Karpas-422 (cell line): ENCODE measurements around the gene CA14. TPM values are rescaled to one million over a fixed set of nuclear protein-coding genes. Genes with fewer than 3 reads are reported as not detected.

Source experiments
- DNase-seq: peaks from one replicate; pipeline ENCODE4 v3.0.0-alpha.2; 2015
- H2AFZ ChIP-seq: fragments of 200-600 bp; sonication (generic); 2 replicates; pipeline ENCODE4 v1.6.1; 2014; ENCODE audit warnings: antibody characterized with exemption, low read length, mixed read lengths
- H3K27ac ChIP-seq: fragments of 200-600 bp; sonication (generic); 2 replicates; pipeline ENCODE4 v1.5.1; 2014; ENCODE audit warnings: mild to moderate bottlenecking, low read length, moderate library complexity
- H3K27me3 ChIP-seq: fragments of 200-600 bp; sonication (generic); 2 replicates; pipeline ENCODE4 v1.6.1; 2014; ENCODE audit warnings: low read length, mixed read lengths
- H3K36me3 ChIP-seq: fragments of 200-600 bp; sonication (generic); 2 replicates; pipeline ENCODE4 v1.6.1; 2014; ENCODE audit warnings: low read length, mixed read lengths; ENCODE audit not compliant: insufficient read depth
- H3K4me1 ChIP-seq: fragments of 200-600 bp; sonication (generic); 2 replicates; pipeline ENCODE4 v1.6.1; 2014; ENCODE audit warnings: mild to moderate bottlenecking, low read length, mixed read lengths
- H3K4me2 ChIP-seq: fragments of 200-600 bp; sonication (generic); 2 replicates; pipeline ENCODE4 v1.6.1; 2014; ENCODE audit warnings: low read length, low read depth, mild to moderate bottlenecking; ENCODE audit not compliant: poor library complexity, severe bottlenecking
- H3K4me3 ChIP-seq: fragments of 200-600 bp; sonication (generic); 2 replicates; pipeline ENCODE4 v1.5.1; 2014; ENCODE audit warnings: mild to moderate bottlenecking, antibody characterized with exemption, low read length, mixed read lengths
- H3K79me2 ChIP-seq: fragments of 200-600 bp; sonication (generic); 2 replicates; pipeline ENCODE4 v1.6.1; 2014; ENCODE audit warnings: mild to moderate bottlenecking, low read length, mixed read lengths
- H3K9ac ChIP-seq: fragments of 200-600 bp; sonication (generic); 2 replicates; pipeline ENCODE4 v1.6.0; 2014; ENCODE audit warnings: low read length
- H3K9me2 ChIP-seq: fragments of 200-600 bp; sonication (generic), shearing (Covaris generic); replicated peaks from 2 replicates; pipeline ENCODE4 v1.6.0; 2014; ENCODE audit warnings: mild to moderate bottlenecking, low read length, moderate library complexity; ENCODE audit not compliant: insufficient read depth
- H3K9me3 ChIP-seq: fragments of 300-700, 200-600 bp; sonication (generic); 2 replicates; pipeline ENCODE4 v1.6.1; 2014; ENCODE audit warnings: low read length, mixed read lengths
- H4K20me1 ChIP-seq: fragments of 200-600 bp; sonication (generic); 2 replicates; pipeline ENCODE4 v1.6.1; 2014; ENCODE audit warnings: mild to moderate bottlenecking, antibody characterized with exemption, low read length, low read depth; ENCODE audit not compliant: insufficient read depth
- total RNA-seq: library from RNA; depleted of rRNA; stranded (reverse); fragments of >200 nt; shearing (Covaris generic); gene quantifications from 2 replicates; pipeline ENCODE4 v1.2.3, GENCODE V29; 2014; ENCODE audit warnings: low replicate concordance

The CA14 gene
- total RNA-seq, 1 experiment from 2014 or later: 0.45 TPM

DNA sequence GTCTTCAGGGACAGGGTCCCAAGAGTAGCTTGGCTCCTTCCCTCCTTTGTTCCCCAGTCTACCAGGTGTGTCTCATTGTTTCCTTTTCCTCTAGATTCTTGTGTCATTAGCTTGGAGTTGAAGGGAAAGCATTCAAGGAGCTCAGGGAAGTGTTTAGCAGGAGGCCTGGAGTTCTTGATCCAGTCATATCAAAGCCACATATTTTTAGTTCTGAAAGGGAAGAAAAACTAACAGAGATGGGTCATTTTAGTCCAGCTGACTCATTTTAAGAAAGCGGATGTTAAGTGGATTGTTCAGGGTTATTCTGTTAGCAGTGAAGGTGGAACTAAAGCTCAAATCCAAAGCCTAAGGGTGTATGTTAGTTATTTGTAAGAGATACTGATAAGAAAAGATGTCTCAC lies 15.7 kb downstream of the CA14 start:
- H4K20me1 ChIP-seq: no peaks in the 10 kb centered on the region
- H3K27ac ChIP-seq: no peak overlapping the region
- H3K79me2 ChIP-seq: peaks cover 5% of the 10 kb centered on the region
- peak overlapping the region; percentile 68 for H3K4me3 ChIP-seq
- peak overlapping the region; percentile 66 for H3K9ac ChIP-seq
- no peaks in the 10 kb centered on the region for H3K27me3 ChIP-seq
- H3K4me1 ChIP-seq: peaks cover 28% of the 10 kb centered on the region
- H3K9me2 ChIP-seq: no peaks in the 10 kb centered on the region
- DNase-seq: no peak
- H3K36me3 ChIP-seq: no peaks in the 10 kb centered on the region
- H2AFZ ChIP-seq: no peak overlapping the region
- H3K4me2 ChIP-seq: peak overlapping the region; percentile 81
- H3K9me3 ChIP-seq: no peaks in the 10 kb centered on the region

GRCh38 chr1:150280138-150280707 lies 22.6 kb downstream of the CA14 start:
- H3K9me2 ChIP-seq: no peaks in the 10 kb centered on the region
- H3K4me3 ChIP-seq: no peak overlapping the region
- no peaks in the 10 kb centered on the region for H4K20me1 ChIP-seq
- H3K27ac ChIP-seq: no peak overlapping the region
- H3K9ac ChIP-seq: no peak overlapping the region
- H3K4me2 ChIP-seq: no peak overlapping the region
- no peaks in the 10 kb centered on the region for H3K79me2 ChIP-seq
- H3K4me1 ChIP-seq: peaks cover 8% of the 10 kb centered on the region; the same call in 1 of the 2 replicates
- H3K36me3 ChIP-seq: no peaks in the 10 kb centered on the region
- no peaks in the 10 kb centered on the region for H3K9me3 ChIP-seq
- no peak overlapping the region for H2AFZ ChIP-seq
- no peaks in the 10 kb centered on the region for H3K27me3 ChIP-seq
- no peak for DNase-seq

DNA sequence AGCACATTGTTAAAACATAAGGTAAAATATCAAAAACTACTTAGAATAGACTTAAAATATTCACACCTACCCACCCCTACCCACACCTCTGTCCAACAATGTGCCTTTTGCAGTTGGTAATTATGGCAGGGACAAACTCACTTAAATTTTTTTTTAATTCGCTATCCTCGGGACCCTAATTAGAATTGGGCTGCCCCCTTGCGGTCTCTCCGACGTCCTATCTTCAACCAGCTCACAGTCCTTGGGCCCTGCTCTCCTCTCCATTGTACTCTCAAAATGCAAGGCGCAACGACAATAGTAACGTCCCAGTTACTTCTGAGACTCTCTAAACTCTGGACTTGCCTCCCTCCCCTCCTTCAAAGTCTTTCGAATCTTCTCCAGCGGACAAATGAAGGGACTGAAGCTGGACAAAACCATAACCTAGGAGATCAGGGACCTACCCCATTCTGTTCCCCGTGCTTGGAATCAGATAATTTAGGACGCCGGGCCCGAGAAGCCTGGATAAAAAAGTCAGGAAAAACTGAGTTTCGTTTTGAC lies 23.7 kb downstream of the CA14 start:
- Histone ChIP-seq H4K20me1 (no peaks in the 10 kb centered on the region), H3K36me3 (no peaks in the 10 kb centered on the region), H3K9me3 (no peaks in the 10 kb centered on the region), H3K79me2 (no peaks in the 10 kb centered on the region), H2AFZ (no peak overlapping the region), H3K27ac (no peak overlapping the region), H3K4me1 (peaks cover 10% of the 10 kb centered on the region; the same call in 1 of the 2 replicates), H3K4me2 (peak overlapping the region; percentile 18), H3K27me3 (no peaks in the 10 kb centered on the region), H3K9me2 (no peaks in the 10 kb centered on the region), H3K4me3 (no peak overlapping the region), H3K9ac (no peak overlapping the region)
- peak; percentile 89 for DNase-seq

GRCh38 chr1:150281758-150282557 lies 24.4 kb downstream of the CA14 start, which contains the start of gene CIART:
TSS of gene CIART (plus strand) at chr1:150282554. CDS start at chr1:150283268, 714 bp downstream.
- Histone ChIP-seq H3K9me3 (no peaks in the 10 kb centered on the region), H3K27ac (no peak within 1 kb of the TSS), H4K20me1 (no peaks in the 10 kb centered on the region), H3K4me2 (peak within 1 kb of the TSS; percentile 18), H3K27me3 (no peaks in the 10 kb centered on the region), H3K9me2 (no peaks in the 10 kb centered on the region), H3K4me3 (no peak within 1 kb of the TSS), H3K36me3 (no peaks in the 10 kb centered on the region), H2AFZ (no peak within 1 kb of the TSS), H3K4me1 (peaks cover 10% of the 10 kb centered on the region; the same call in 1 of the 2 replicates), H3K79me2 (no peaks in the 10 kb centered on the region), H3K9ac (no peak within 1 kb of the TSS)
- DNase-seq: peak; percentile 74

- Histone ChIP-seq H3K9me2 (no peaks in the 10 kb centered on the region), H3K27me3 (no peaks in the 10 kb centered on the region), H3K4me3 (no peak overlapping the region), H3K79me2 (no peaks in the 10 kb centered on the region), H3K4me1 (peaks cover 10% of the 10 kb centered on the region; the same call in 1 of the 2 replicates), H3K36me3 (no peaks in the 10 kb centered on the region), H2AFZ (no peak overlapping the region), H3K9ac (no peak overlapping the region), H3K9me3 (no peaks in the 10 kb centered on the region), H3K27ac (no peak overlapping the region), H3K4me2 (no peak overlapping the region), H4K20me1 (no peaks in the 10 kb centered on the region)
- DNase-seq: no peak
These were observed 25.0 kb downstream of the CA14 start for GRCh38 chr1:150282558-150282958.

- DNase-seq: no peak
- Histone ChIP-seq H4K20me1 (no peaks in the 10 kb centered on the region), H3K27me3 (no peaks in the 10 kb centered on the region), H3K4me1 (peaks cover 10% of the 10 kb centered on the region; the same call in 1 of the 2 replicates), H2AFZ (no peak overlapping the region), H3K4me3 (no peak overlapping the region), H3K36me3 (no peaks in the 10 kb centered on the region), H3K9me3 (no peaks in the 10 kb centered on the region), H3K9me2 (no peaks in the 10 kb centered on the region), H3K27ac (no peak overlapping the region), H3K4me2 (no peak overlapping the region), H3K9ac (no peak overlapping the region), H3K79me2 (no peaks in the 10 kb centered on the region)
These were observed 25.7 kb downstream of the CA14 start for GRCh38 chr1:150283260-150283659.

- Histone ChIP-seq H3K36me3 (no peaks in the 10 kb centered on the region), H3K79me2 (0 out of 2 replicates have a peak, but pooled peaks cover 1% of the 10 kb centered on the region), H3K27ac (no peak overlapping the region), H4K20me1 (no peaks in the 10 kb centered on the region), H3K9me3 (no peaks in the 10 kb centered on the region), H3K4me1 (peaks cover 21% of the 10 kb centered on the region), H3K4me3 (no peak overlapping the region), H2AFZ (no peak overlapping the region), H3K27me3 (no peaks in the 10 kb centered on the region), H3K9ac (no peak overlapping the region), H3K4me2 (no peak overlapping the region), H3K9me2 (no peaks in the 10 kb centered on the region; the same call in 1 of the 2 replicates)
- no peak for DNase-seq
These were observed 30.8 kb downstream of the CA14 start for GRCh38 chr1:150288382-150288781.

GRCh38 chr1:150288822-150289221 lies 31.2 kb downstream of the CA14 start:
- DNase-seq: no peak
- Histone ChIP-seq H3K4me3 (no peak overlapping the region), H3K9ac (no peak overlapping the region), H3K9me2 (no peaks in the 10 kb centered on the region; the same call in 1 of the 2 replicates), H3K36me3 (no peaks in the 10 kb centered on the region), H3K4me1 (peaks cover 23% of the 10 kb centered on the region), H3K4me2 (no peak overlapping the region), H3K9me3 (no peaks in the 10 kb centered on the region), H4K20me1 (no peaks in the 10 kb centered on the region), H2AFZ (no peak overlapping the region), H3K27me3 (no peaks in the 10 kb centered on the region), H3K79me2 (peaks cover 6% of the 10 kb centered on the region), H3K27ac (no peak overlapping the region)
